GM12801 (cell line): ENCODE measurements around the gene PRDM10.

Source experiments
- TF ChIP-seq, protein P1 (sequence below): IDR thresholded peaks from one replicate; pipeline ENCODE4 v1.5.1; 2011; ENCODE audit warnings: control low read depth; ENCODE audit not compliant: insufficient read length; ENCODE audit errors: extremely low read depth

The PRDM10 gene

DNA sequence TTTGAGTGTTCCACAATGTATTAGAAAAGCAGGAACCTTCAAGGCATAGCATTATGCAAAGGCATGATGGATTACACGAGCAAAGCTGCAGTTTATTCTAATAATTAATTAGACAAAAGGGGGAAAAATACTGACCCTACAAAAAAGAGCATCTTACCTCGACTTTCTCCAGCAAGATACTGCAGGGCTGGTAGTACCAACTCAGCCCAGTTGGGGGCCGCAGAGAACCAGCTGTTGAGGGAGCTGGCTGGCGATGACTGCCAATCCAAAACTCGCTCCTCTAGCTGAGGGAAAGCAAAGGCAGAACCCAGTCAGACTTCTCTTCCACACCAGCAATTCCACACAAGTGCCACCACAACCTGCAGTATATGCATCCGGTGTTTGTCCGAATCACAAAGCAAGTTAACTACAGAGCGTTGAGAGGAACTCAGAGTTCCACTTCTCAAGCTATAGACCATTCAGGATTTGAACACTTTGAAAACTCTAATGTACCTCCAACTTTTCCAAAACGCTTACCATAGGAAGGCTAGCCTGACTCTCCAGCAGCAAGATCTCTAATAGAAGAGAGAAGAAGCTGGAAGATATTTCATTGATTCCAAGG lies 121.0 kb downstream of the PRDM10 start:
- TF ChIP-seq, protein P1, sequence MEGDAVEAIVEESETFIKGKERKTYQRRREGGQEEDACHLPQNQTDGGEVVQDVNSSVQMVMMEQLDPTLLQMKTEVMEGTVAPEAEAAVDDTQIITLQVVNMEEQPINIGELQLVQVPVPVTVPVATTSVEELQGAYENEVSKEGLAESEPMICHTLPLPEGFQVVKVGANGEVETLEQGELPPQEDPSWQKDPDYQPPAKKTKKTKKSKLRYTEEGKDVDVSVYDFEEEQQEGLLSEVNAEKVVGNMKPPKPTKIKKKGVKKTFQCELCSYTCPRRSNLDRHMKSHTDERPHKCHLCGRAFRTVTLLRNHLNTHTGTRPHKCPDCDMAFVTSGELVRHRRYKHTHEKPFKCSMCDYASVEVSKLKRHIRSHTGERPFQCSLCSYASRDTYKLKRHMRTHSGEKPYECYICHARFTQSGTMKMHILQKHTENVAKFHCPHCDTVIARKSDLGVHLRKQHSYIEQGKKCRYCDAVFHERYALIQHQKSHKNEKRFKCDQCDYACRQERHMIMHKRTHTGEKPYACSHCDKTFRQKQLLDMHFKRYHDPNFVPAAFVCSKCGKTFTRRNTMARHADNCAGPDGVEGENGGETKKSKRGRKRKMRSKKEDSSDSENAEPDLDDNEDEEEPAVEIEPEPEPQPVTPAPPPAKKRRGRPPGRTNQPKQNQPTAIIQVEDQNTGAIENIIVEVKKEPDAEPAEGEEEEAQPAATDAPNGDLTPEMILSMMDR = no peak

DNA sequence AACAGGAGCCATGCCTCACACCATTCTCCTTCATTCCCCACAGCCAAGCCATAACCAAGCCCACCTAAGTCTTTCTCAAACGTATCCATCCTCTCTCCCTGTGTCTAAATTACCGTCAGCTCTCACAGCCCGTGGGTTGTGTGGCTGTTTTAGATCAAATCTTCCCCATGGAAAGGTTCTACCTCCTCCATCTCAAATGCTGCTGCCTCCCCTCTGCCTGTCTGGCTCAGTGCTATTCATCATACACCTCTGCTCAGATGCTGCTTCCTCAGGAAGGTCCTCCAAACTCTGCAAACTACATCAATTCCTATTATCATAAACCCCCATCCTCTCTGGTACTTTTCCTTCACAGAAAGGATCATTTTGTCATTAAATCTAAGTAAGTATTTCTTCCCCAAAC lies 122.3 kb downstream of the PRDM10 start:
- TF ChIP-seq, protein P1 = no peak

DNA sequence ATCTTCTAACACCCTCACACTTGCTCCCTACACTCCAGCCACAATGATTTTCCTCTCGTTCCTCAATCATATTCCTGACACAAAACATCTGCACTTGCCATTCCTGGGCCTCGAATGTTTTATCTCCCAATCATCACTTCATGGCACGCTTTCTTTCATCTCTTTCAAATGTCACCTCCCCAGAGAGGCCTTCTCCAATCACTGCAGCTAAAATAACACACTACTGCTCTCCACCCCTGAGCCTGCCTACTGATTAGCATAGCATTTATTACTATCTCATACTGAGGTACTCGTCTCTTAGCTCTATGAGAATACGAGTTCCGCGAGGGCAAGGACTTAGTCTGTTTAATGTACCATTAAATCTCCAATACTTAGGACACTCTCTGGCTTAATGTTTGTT lies 130.7 kb downstream of the PRDM10 start:
- TF ChIP-seq, protein P1 = no peak

DNA sequence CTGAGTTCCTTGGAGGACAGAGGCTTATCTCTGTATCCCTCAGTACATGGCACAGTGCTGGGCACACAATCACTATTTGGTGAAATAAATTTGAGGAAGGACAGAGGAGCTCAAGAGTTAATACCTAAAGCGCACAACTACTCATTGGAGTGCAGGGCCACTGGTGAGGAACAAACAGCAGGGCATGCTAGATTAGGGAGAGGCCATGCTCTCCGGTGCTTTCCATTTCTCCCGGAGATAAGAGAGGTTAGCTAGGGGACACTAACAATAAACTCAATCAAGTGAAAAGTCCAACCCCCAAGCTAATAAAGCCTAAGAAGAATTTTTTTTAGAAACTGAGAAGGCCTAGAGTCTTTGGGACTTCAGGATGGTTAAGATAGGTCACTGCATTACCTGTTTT lies 136.3 kb downstream of the PRDM10 start:
- TF ChIP-seq, protein P1 = no peak

DNA sequence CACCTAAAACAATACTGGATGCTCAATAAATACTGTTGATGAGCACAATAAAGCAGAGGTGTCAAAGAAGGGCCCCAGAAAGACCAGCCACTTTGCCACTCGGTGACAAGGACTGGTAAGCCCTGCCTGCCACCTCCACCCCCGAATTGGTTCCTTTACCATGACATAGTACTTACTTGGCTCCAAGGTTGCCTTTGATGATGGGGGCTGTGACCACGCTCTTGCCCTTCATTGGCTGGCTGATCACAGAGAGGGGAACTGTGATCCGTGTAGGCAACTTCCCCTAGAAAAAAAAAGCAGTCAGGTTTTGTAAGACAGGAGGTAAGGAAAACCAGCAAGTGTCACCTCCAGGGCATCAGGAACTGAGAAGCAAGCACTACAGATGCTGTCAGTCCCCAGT lies 136.9 kb downstream of the PRDM10 start:
- TF ChIP-seq, protein P1 = no peak

DNA sequence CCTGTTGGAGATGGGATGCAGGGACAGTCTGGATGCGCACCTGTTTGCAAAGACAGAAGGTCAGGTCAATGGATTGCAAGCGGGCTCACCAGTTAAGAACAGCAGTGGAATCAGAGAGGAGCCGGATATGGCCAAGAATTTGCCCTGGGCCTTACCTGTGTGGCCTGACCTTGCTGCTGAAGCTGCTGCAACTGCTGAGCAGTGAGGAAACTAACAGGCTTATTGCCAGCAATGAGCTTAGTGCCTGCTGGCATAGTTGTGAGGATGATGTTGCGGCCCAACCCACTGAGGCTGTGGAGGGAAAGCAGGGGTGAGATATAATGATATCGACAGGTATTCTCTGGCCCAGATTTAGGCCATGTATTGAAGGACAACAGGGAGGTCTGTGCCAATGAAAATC lies 137.8 kb downstream of the PRDM10 start:
- TF ChIP-seq, protein P1 = no peak

DNA sequence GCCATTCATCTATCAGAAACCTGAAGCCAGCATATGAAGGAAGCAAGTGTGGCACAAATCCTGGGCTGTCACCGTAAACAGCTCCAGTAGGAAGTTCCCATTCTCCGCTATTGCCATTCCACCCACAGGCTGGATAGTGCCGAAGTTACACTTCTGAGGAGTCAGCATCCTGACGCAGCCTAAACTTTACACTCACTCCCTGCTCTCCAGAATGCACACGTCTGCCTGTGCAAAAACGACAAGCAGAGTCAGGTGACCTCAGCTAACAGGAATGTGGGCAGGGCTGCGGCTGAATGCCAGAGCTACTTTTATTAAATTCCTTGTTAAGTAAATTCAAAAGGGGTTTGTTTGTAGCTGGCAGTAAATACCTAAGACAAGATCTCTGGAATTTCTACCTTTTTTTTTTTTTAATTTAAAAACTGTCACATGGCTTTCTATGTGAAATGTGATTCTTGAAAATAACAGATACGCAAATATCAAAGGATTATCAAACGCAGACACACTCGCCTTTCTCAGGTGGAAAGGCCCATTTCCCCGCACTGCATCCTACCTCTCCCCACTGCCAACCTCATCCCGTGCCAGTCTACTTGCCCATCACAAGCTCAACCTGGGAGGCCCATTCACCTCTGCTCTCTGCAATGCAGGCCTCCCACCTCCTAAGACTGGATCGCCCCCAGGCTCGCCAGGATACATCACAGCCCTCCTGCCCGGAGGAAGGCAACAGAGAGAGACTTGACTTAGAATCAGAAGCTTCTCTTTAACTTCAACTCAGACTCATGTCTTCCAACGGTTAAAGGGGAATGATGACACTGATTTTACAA lies 140.7 kb downstream of the PRDM10 start:
- TF ChIP-seq, protein P1 = no peak
